Keratinocyte (primary cell): Measurements from ENCODE around the gene CDC42EP1. TPM values are rescaled to one million over a fixed set of nuclear protein-coding genes. Genes with fewer than 3 reads are reported as not detected.
A peak's percentile ranks its signal among the peaks of the same experiment; 100 is the strongest.
"Not testable (repeated sequence)": the region's sequence is repeated elsewhere in the genome, so short reads cannot be mapped to it uniquely, and the experiment has no call there.

ENCODE experiments used
- DNase-seq: peaks from one replicate; pipeline ENCODE4 v3.0.0-alpha.2; 2011; ENCODE audit warnings: low read depth, missing footprints, low spot score
- FAIRE-seq: peaks from 2 replicates; lab custom pipeline; 2011; peaks lifted over from hg19 to GRCh38; lab: Jason Lieb, UNC
- H2AFZ ChIP-seq: 2 replicates; pipeline ENCODE4 v1.6.0; 2012; ENCODE audit warnings: low read length, control low read depth, inconsistent platforms; ENCODE audit not compliant: control insufficient read depth
- H3K27ac ChIP-seq: 2 replicates; pipeline ENCODE4 v1.5.1; 2011; ENCODE audit warnings: low read length; ENCODE audit not compliant: control insufficient read depth, insufficient read depth
- H3K27me3 ChIP-seq: 3 replicates; pipeline ENCODE4 v1.6.0; 2011; ENCODE audit warnings: low read length; ENCODE audit not compliant: control insufficient read depth, insufficient read depth; ENCODE audit errors: extremely low read depth
- H3K36me3 ChIP-seq, 2 experiments: 2 replicates in 1 of 2; 3 replicates in 1 of 2; pipeline ENCODE4 v1.5.1; 2011; ENCODE audit warnings: low read length in 2 of 2, mild to moderate bottlenecking in 1 of 2; ENCODE audit not compliant: control insufficient read depth in 2 of 2, insufficient read depth in 2 of 2; ENCODE audit errors: extremely low read depth in 1 of 2
- H3K4me1 ChIP-seq: 3 replicates; pipeline ENCODE4 v1.5.1; 2011; ENCODE audit warnings: low read length; ENCODE audit not compliant: control insufficient read depth, insufficient read depth; ENCODE audit errors: extremely low read depth
- H3K4me2 ChIP-seq: 3 replicates; pipeline ENCODE4 v1.6.0; 2011; ENCODE audit warnings: low read depth, low read length; ENCODE audit not compliant: control insufficient read depth, insufficient read depth; ENCODE audit errors: extremely low read depth
- H3K4me3 ChIP-seq, 3 experiments: fragments of 200-600 bp in 1 of 3; sonication (generic) in 1 of 3; 2 replicates in 2 of 3; 3 replicates in 1 of 3; pipeline ENCODE4 v1.5.1; 2011 to 2016; ENCODE audit warnings: low read length in 3 of 3, mild to moderate bottlenecking in 3 of 3, control low read depth in 2 of 3, inconsistent platforms in 1 of 3, low read depth in 1 of 3, mixed read lengths in 1 of 3, mixed run types in 1 of 3, moderate library complexity in 1 of 3; ENCODE audit not compliant: control insufficient read depth in 2 of 3, insufficient read depth in 2 of 3; ENCODE audit errors: extremely low read depth in 1 of 3
- H3K79me2 ChIP-seq: 2 replicates; pipeline ENCODE4 v1.6.0; 2012; ENCODE audit warnings: low read length; ENCODE audit not compliant: control insufficient read depth, insufficient read depth
- H3K9ac ChIP-seq: 3 replicates; pipeline ENCODE4 v1.6.0; 2011; ENCODE audit warnings: low read length; ENCODE audit not compliant: control insufficient read depth, insufficient read depth; ENCODE audit errors: extremely low read depth
- H3K9me1 ChIP-seq: 3 replicates; pipeline ENCODE4 v1.6.0; 2011; ENCODE audit warnings: low read length; ENCODE audit not compliant: control insufficient read depth, insufficient read depth; ENCODE audit errors: extremely low read depth
- H3K9me3 ChIP-seq: 2 replicates; pipeline ENCODE4 v1.5.1; 2012; ENCODE audit warnings: low read depth, low read length; ENCODE audit not compliant: control insufficient read depth
- H4K20me1 ChIP-seq: 3 replicates; pipeline ENCODE4 v1.6.0; 2011; ENCODE audit warnings: low read length; ENCODE audit not compliant: control insufficient read depth, insufficient read depth; ENCODE audit errors: extremely low read depth
- CTCF ChIP-seq, 3 experiments: IDR thresholded peaks in 1 of 3; conservative IDR thresholded peaks in 1 of 3; optimal IDR thresholded peaks in 1 of 3; 2 replicates in 2 of 3; 3 replicates in 1 of 3; pipeline versions ENCODE3 to v1.5.1; 2011; ENCODE audit warnings: low read length in 3 of 3, mild to moderate bottlenecking in 3 of 3, moderate library complexity in 2 of 3, control low read depth in 1 of 3, inconsistent platforms in 1 of 3; ENCODE audit not compliant: insufficient read depth in 2 of 3; ENCODE audit errors: extremely low read depth in 1 of 3
- EZH2 ChIP-seq: IDR thresholded peaks from one replicate; pipeline ENCODE4 v1.6.1; 2012; ENCODE audit warnings: inconsistent platforms, mild to moderate bottlenecking, low read length, moderate library complexity
- dilution Hi-C: fragments of 300-500 bp; cut with MboI; formaldehyde crosslinking; loops from one replicate; pipeline ENCODE4 v1.7.0; 2020; ENCODE audit warnings: low sequenced_read_pairs; ENCODE audit not compliant: extremely low pct_ligation_motif_present
- polyA plus RNA-seq, 5 experiments: library from polyadenylated mRNA; depleted of rRNA in 3 of 5; stranded (reverse) in 3 of 5; stranded (forward) in 1 of 5; unstranded in 1 of 5; fragments of >200 nt; gene quantifications; 1 replicate in 1 of 5; 2 replicates in 3 of 5; 3 replicates in 1 of 5; pipeline versions ENCODE4 v1.2.1 to v1.2.3, GENCODE V29; 2011 to 2012; ENCODE audit warnings: missing spikeins in 2 of 5, low read depth in 1 of 5, low replicate concordance in 1 of 5

Gene CDC42EP1
- polyA plus RNA-seq, 1 donor (not counting 4 experiments of a cell fraction or from before 2014, with no cell fraction given) = 10.5 TPM

- H2AFZ ChIP-seq, H3K9me3 ChIP-seq, DNase-seq, FAIRE-seq, H3K4me2 ChIP-seq, H4K20me1 ChIP-seq, H3K9me1 ChIP-seq, dilution Hi-C loops, H3K27me3 ChIP-seq, H3K79me2 ChIP-seq, H3K36me3 ChIP-seq, H3K4me3 ChIP-seq: not testable (repeated sequence)
- Histone ChIP-seq H3K27ac (peak overlapping the region; percentile 98), H3K4me1 (peaks cover 36% of the 10 kb centered on the region), H3K9ac (peak overlapping the region; percentile 26)
These were observed 32.3 kb upstream of the CDC42EP1 start for GRCh38 chr22:37527952-37528351.

GRCh38 chr22:37529652-37530345, 30.5 kb upstream of the CDC42EP1 start:
- Histone ChIP-seq H4K20me1 (no peaks in the 10 kb centered on the region), H3K36me3 (no peaks in the 10 kb centered on the region), H3K4me3 (no peak overlapping the region), H3K27me3 (no peaks in the 10 kb centered on the region), H3K9me1 (no peaks in the 10 kb centered on the region), H3K79me2 (no peaks in the 10 kb centered on the region), H3K4me1 (peaks cover 49% of the 10 kb centered on the region), H3K4me2 (no peak overlapping the region), H2AFZ (no peak overlapping the region), H3K9me3 (no peaks in the 10 kb centered on the region), H3K27ac (no peak overlapping the region), H3K9ac (no peak overlapping the region)
- no peak for DNase-seq
- FAIRE-seq = peak; percentile 65
- no peak for TF ChIP-seq CTCF (optimal IDR thresholded peaks at IDR 0.05 in 1 of 3, IDR thresholded peaks at IDR 0.05 in 1 of 3, conservative IDR thresholded peaks at IDR 0.05 in 1 of 3; ENCODE audit: extremely low read depth in 1 of 3, insufficient read depth in 2 of 3, low read length in 3 of 3)
- dilution Hi-C loops = no loop called here

GRCh38 chr22:37533995-37534394, 26.3 kb upstream of the CDC42EP1 start:
- Histone ChIP-seq H3K79me2 (no peaks in the 10 kb centered on the region), H3K4me2 (peak overlapping the region; percentile 15), H3K4me1 (peaks cover 24% of the 10 kb centered on the region), H3K9ac (no peak overlapping the region), H3K9me3 (no peaks in the 10 kb centered on the region), H2AFZ (no peak overlapping the region), H3K36me3 (no peaks in the 10 kb centered on the region), H3K27ac (peak overlapping the region; percentile 66), H3K27me3 (no peaks in the 10 kb centered on the region), H3K4me3 (no peak overlapping the region), H3K9me1 (no peaks in the 10 kb centered on the region), H4K20me1 (no peaks in the 10 kb centered on the region)
- peak; percentile 96 for FAIRE-seq
- DNase-seq = no peak
- TF ChIP-seq EZH2 (no peak), CTCF (optimal IDR thresholded peaks at IDR 0.05 in 1 of 3, IDR thresholded peaks at IDR 0.05 in 1 of 3, conservative IDR thresholded peaks at IDR 0.05 in 1 of 3; ENCODE audit: extremely low read depth in 1 of 3, insufficient read depth in 2 of 3, low read length in 3 of 3) (peak in 1 of 3 experiments; percentile 5)
- dilution Hi-C loops = no loop called here
